ENCODE results near the gene MGME1. TPM values are rescaled to one million over a fixed set of nuclear protein-coding genes. Genes with fewer than 3 reads are reported as not detected.

Gene MGME1
- total RNA-seq, 4 donors from 2014 or later: 11.2 to 18.9 (median 12.0) TPM

DNA sequence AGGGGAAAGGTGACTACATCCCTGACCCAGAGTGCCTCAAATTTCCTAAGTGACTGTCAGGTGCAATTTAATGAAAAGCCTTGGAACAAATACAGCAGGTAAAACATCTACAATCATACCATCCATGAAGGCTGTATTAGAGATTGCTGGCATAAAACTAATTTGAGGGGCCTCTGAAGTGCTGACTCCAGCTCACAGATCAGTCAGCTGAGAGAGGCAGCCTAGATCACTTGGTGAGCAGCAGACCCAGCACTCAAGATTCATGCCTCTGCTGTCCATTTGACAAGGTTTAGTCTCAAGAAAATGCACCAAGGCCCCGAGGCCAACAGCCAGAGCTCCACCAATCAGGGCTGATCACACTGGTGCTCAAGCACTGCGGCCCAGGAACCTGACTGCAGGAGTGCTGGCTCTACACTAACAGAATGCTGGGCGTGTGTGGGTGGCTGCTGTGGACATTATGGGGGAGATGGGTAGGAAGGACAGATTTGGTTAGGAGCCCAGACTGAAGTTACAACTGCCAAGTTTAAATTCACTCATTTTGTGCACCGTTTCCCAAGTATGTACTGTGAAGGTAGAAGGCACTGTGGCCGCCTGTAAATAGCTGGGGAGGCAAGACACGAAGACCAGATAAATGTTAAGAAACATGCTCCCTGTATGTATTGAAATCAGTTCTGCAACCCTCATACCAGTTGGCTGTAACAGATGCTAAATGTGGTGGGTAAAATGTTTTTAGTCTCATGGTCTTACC is 28.4 kb upstream of the MGME1 start:
- intact Hi-C loops (cut with DNase I): no loop called here
- H3K27ac ChIP-seq: no peak overlapping the region
- H3K36me3 ChIP-seq: peaks cover 0 to 53% (median 32%) of the 10 kb centered on the region in 3 donors
- H3K4me1 ChIP-seq: peaks cover 0 to 43% (median 22%) of the 10 kb centered on the region in 3 donors
- TF ChIP-seq, protein P1, sequence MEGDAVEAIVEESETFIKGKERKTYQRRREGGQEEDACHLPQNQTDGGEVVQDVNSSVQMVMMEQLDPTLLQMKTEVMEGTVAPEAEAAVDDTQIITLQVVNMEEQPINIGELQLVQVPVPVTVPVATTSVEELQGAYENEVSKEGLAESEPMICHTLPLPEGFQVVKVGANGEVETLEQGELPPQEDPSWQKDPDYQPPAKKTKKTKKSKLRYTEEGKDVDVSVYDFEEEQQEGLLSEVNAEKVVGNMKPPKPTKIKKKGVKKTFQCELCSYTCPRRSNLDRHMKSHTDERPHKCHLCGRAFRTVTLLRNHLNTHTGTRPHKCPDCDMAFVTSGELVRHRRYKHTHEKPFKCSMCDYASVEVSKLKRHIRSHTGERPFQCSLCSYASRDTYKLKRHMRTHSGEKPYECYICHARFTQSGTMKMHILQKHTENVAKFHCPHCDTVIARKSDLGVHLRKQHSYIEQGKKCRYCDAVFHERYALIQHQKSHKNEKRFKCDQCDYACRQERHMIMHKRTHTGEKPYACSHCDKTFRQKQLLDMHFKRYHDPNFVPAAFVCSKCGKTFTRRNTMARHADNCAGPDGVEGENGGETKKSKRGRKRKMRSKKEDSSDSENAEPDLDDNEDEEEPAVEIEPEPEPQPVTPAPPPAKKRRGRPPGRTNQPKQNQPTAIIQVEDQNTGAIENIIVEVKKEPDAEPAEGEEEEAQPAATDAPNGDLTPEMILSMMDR (IDR thresholded peaks at IDR 0.05): no peak
- no peak for TF ChIP-seq POLR2A (IDR thresholded peaks at IDR 0.05)
- 45 to 61% methylated on average over 3 to 5 of the region's 6 CpGs for WGBS, 2 donors
- H3K9me3 ChIP-seq: no peaks in the 10 kb centered on the region
- H3K4me3 ChIP-seq: no peak overlapping the region
- no peak for DNase-seq
- H3K27me3 ChIP-seq: no peaks in the 10 kb centered on the region

DNA sequence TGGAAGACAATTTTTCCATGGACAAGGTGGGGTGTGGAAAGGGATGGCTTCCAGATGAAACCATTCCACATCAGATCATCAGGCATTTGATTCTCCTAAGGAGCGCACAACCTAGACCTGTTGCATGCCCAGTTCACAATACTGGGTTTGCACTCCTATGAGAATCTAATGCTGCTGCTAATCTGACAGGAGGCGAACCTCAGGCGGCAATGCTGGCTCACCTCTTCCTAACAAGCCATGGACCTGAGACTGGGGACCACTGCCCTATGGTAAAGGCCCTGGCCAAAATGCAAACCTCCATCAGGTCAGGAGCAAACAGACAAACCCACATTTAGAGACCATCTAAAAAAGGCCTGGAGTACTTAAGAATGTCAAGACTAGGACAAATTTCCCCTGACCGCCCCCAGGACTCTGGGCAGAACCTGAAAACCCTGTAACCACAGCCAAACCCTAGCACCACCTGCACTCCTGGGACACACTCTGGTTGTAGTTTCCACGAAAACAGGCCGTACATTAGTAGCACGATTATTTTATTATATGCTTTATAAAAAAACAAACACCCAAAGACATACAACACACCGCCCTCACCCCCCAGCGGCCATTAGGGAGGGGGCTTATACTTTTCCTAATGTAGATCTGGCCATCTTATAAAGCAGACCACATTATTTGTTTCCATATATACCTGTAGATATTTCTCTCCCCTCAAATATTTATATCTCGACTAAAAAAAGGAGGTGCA is 27.6 kb upstream of the MGME1 start:
- Histone ChIP-seq H3K27me3 (no peaks in the 10 kb centered on the region), H3K27ac (no peak overlapping the region), H3K4me3 (no peak overlapping the region), H3K4me1 (peaks cover 0 to 34% (median 19%) of the 10 kb centered on the region in 3 donors), H3K9me3 (no peaks in the 10 kb centered on the region), H3K36me3 (peaks cover 4 to 61% (median 32%) of the 10 kb centered on the region in 3 donors)
- intact Hi-C loops (cut with DNase I): no loop called here
- no peak for DNase-seq
- 92 to 93% methylated on average over 7 to 8 of the region's 10 CpGs for WGBS, 2 donors
- TF ChIP-seq, protein P1 (IDR thresholded peaks at IDR 0.05): no peak
- TF ChIP-seq POLR2A (IDR thresholded peaks at IDR 0.05): no peak

DNA sequence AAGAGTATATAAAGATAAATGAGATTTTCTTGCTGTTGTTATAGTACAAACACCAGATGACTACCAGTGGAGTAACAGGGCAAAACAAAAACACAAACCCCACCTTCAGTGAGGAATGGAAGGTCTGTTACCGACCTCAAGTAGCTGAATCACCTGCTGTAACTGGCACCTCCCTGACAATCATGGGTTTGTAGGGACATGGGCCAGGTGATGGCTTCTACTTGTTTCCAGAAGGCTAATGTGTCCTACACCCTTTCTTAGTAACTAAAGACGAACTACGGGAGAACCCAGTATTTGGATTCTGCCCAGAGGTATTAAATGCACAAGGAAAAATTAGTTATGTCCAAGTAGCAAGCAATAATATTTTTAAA is 27.0 kb upstream of the MGME1 start:
- intact Hi-C loops (cut with DNase I): no loop called here
- Histone ChIP-seq H3K4me3 (no peak overlapping the region), H3K36me3 (peaks cover 8 to 67% (median 33%) of the 10 kb centered on the region in 3 donors), H3K9me3 (no peaks in the 10 kb centered on the region), H3K4me1 (peaks cover 0 to 29% (median 15%) of the 10 kb centered on the region in 3 donors), H3K27me3 (no peaks in the 10 kb centered on the region), H3K27ac (no peak overlapping the region)
- no peak for TF ChIP-seq POLR2A (IDR thresholded peaks at IDR 0.05)
- TF ChIP-seq, protein P1 (IDR thresholded peaks at IDR 0.05): no peak
- DNase-seq: no peak
- 65 to 69% methylated on average over 3 of the region's 3 CpGs for WGBS, 2 donors

DNA sequence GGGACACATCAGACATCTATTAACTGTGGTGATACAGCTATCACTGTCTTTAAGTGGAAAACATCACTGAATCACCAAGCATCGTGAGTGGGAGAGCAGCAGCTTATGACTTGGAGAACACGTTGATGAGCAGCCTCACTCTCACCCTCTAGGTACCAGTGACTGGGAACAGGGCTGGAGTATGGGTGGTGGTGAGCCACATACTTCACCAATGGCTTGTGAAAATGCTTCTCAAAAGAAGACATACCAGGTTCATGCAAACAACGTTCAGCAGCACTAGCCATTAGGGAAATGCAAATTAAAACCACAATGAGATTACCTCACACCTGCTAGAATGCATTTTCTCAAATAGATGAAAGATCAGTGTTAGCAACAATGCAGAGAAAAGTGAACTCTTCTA is 25.5 kb upstream of the MGME1 start:
- no peak for DNase-seq
- Histone ChIP-seq H3K9me3 (no peaks in the 10 kb centered on the region), H3K27me3 (no peaks in the 10 kb centered on the region), H3K36me3 (peaks cover 8 to 82% (median 43%) of the 10 kb centered on the region in 3 donors), H3K27ac (no peak overlapping the region), H3K4me3 (no peak overlapping the region), H3K4me1 (peaks cover 0 to 13% (median 8%) of the 10 kb centered on the region in 3 donors)
- TF ChIP-seq, protein P1 (IDR thresholded peaks at IDR 0.05): no peak
- TF ChIP-seq POLR2A (IDR thresholded peaks at IDR 0.05): no peak
- 39 to 61% methylated on average over 3 of the region's 3 CpGs for WGBS, 2 donors
- intact Hi-C loops (cut with DNase I): no loop called here

DNA sequence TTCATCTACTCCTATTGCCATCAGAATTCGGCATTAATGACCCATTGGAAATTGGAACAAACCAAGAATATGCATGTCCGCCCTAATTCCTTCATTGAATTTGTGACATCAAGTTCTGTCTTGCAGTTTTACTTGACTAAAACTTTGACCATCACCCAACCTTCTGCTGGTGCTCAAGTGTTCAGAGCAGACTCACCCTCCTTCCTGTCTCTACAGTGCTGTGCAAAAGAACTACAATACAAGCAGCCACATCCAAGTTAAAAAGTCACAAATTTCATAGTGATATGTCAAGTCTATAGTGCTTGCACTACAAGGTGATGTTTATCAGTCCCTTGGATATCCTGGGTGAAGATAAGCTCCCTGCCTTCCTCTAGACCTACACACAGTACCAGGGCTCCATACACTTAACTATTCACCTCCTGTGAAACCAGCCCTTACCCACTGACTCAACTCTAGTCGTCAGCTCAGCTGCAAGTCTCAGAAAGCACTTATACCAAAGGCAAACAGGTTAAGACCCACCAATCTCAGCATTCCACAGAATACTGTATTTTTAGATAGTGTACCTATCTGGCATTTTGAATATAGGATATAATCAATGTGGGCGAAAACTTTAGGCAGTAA is 23.9 kb upstream of the MGME1 start:
- H3K9me3 ChIP-seq: no peaks in the 10 kb centered on the region
- H3K4me1 ChIP-seq: no peaks in the 10 kb centered on the region
- intact Hi-C loops (cut with DNase I): no loop called here
- TF ChIP-seq POLR2A (IDR thresholded peaks at IDR 0.05): no peak
- TF ChIP-seq, protein P1 (IDR thresholded peaks at IDR 0.05): no peak
- no peak for DNase-seq
- no peak overlapping the region for H3K27ac ChIP-seq
- H3K36me3 ChIP-seq: peaks cover 14 to 98% (median 59%) of the 10 kb centered on the region in 3 donors
- H3K27me3 ChIP-seq: no peaks in the 10 kb centered on the region
- H3K4me3 ChIP-seq: no peak overlapping the region
- WGBS, 2 donors: 84 to 94% methylated on average over 4 of the region's 4 CpGs
